SK-N-SH (cell line): ENCODE results near the gene PRND.

ENCODE experiments used
- CTCF ChIP-seq: fragments of 200-600 bp; sonication (generic); IDR thresholded peaks from 2 replicates; pipeline ENCODE4 v1.6.1; 2017; ENCODE audit warnings: antibody characterized with exemption, mild to moderate bottlenecking, moderate library complexity
- EP300 ChIP-seq, 2 experiments: IDR thresholded peaks; 2 replicates each; pipeline versions ENCODE4 v1.4.0 to v1.6.1; 2012; ENCODE audit warnings: borderline replicate concordance in 1 of 2, low read depth in 1 of 2, low read length in 1 of 2
- EZH2phosphoT487 ChIP-seq: fragments of 200-600 bp; sonication (generic); IDR thresholded peaks from 2 replicates; pipeline ENCODE4 v1.6.1; 2017; ENCODE audit warnings: low read depth, mixed run types, mild to moderate bottlenecking, antibody characterized with exemption, moderate library complexity, borderline replicate concordance
- FOXJ3 ChIP-seq: sonication (generic); formaldehyde crosslinking; IDR thresholded peaks from 2 replicates; pipeline ENCODE4 v1.5.1; 2020; ENCODE audit warnings: mild to moderate bottlenecking, missing genetic modification reagents
- GABPA ChIP-seq: IDR thresholded peaks from 2 replicates; pipeline ENCODE4 v1.4.0; 2012; ENCODE audit warnings: low read depth, mild to moderate bottlenecking
- GATA2 ChIP-seq: sonication (generic); formaldehyde crosslinking; IDR thresholded peaks from 2 replicates; pipeline ENCODE4 v1.5.0; 2020; ENCODE audit warnings: mild to moderate bottlenecking, missing genetic modification reagents
- JUND ChIP-seq: IDR thresholded peaks from 2 replicates; pipeline ENCODE4 v1.4.0; 2012
- NRF1 ChIP-seq: IDR thresholded peaks from 2 replicates; pipeline ENCODE4 v1.6.1; 2012; ENCODE audit warnings: low read depth, mild to moderate bottlenecking, low read length
- POLR2AphosphoS5 ChIP-seq: IDR thresholded peaks from 2 replicates; pipeline ENCODE4 v1.6.1; 2012; ENCODE audit warnings: low read depth, low read length
- RCOR1 ChIP-seq: fragments of 150-350 bp; IDR thresholded peaks from 2 replicates; pipeline ENCODE4 v1.6.1; 2017; ENCODE audit warnings: antibody characterized with exemption, low read length
- RFX5 ChIP-seq: IDR thresholded peaks from 2 replicates; pipeline ENCODE4 v1.6.1; 2012; ENCODE audit warnings: mild to moderate bottlenecking, improper control_type of control experiment, low read length
- SMC3 ChIP-seq: IDR thresholded peaks from 2 replicates; pipeline ENCODE4 v1.6.1; 2012; ENCODE audit warnings: low read depth, low read length, improper control_type of control experiment
- TEAD4 ChIP-seq: IDR thresholded peaks from 2 replicates; pipeline ENCODE4 v1.4.0; 2012; ENCODE audit warnings: mild to moderate bottlenecking, borderline replicate concordance; ENCODE audit not compliant: insufficient read depth
- YY1 ChIP-seq: IDR thresholded peaks from 2 replicates; pipeline ENCODE4 v1.4.0; 2012; ENCODE audit warnings: low read depth, mild to moderate bottlenecking

DNA sequence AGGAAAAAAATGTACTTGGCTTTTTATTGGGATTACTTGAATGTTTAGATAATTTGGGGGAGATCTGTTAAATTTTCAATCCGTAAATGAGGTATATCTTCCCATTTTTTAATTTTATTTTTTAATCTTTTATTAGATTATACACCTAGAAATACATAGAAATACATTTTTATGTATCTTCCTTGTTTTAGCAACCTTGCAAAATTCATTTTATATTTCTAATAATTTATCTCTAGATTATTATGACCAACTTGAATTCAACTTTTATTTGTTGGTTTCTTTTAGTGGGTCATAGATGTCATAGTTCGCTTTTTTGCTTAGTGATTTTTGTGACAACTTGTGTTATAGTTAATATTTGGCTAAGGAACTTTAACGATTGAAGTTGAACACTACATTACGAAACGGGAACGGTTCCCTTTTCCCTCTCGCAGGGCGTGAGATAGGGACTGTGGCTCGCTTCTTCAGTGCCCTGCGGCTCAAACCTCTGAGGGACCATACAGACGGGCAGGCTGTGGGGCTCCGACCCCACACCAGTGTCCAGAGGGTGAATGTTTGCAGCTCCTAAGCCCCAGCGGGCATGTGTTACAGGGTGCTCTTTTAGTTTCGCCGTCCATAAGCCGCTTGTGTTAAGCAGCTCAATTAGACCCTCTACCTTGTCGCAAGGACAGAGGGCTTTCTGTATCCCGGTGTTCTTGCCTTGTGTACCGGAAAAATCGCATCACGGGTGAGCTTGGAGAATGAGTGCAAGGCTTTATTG, 53.8 kb downstream of the PRND start:
- TF ChIP-seq SMC3 (no peak), GABPA (no peak), YY1 (no peak), POLR2AphosphoS5 (no peak), CTCF (no peak), RCOR1 (no peak), EZH2phosphoT487 (no peak), NRF1 (no peak), JUND (no peak), TEAD4 (no peak), EP300 (IDR thresholded peaks at IDR 0.05; ENCODE audit: borderline replicate concordance in 1 of 2, low read depth in 1 of 2, low read length in 1 of 2) (no peak), RFX5 (no peak), FOXJ3 (no peak), GATA2 (CRISPR knock-in tag) (no peak)
